Activated T-cell treated with anti-CD3 and anti-CD28 coated beads for 48 hours (primary cell): ENCODE data around the gene ADGRG3.

Experiments used
- DNase-seq: peaks from one replicate; pipeline ENCODE4 v3.0.0-alpha.2; 2020; ENCODE audit warnings: low read depth

ADGRG3 gene

GRCh38 chr16:57646388-57647039 lies 21.6 kb upstream of the ADGRG3 start:
- no peak for DNase-seq

- DNase-seq = no peak
These were observed 20.8 kb upstream of the ADGRG3 start for GRCh38 chr16:57647136-57647875.

GRCh38 chr16:57648125-57648524 lies 20.0 kb upstream of the ADGRG3 start:
- no peak for DNase-seq

- DNase-seq = peak; percentile 84
These were observed 19.3 kb upstream of the ADGRG3 start for GRCh38 chr16:57648581-57649442.

- no peak for DNase-seq
These were observed 18.7 kb upstream of the ADGRG3 start for GRCh38 chr16:57649443-57649751.

GRCh38 chr16:57649846-57650245 lies 18.3 kb upstream of the ADGRG3 start:
- no peak for DNase-seq

- no peak for DNase-seq
These were observed 16.5 kb upstream of the ADGRG3 start for GRCh38 chr16:57651344-57652333.

- no peak for DNase-seq
These were observed 15.2 kb upstream of the ADGRG3 start for GRCh38 chr16:57652695-57653471.

- DNase-seq = no peak
These were observed 14.2 kb upstream of the ADGRG3 start for GRCh38 chr16:57653936-57654335.

- DNase-seq = no peak
These were observed 11.7 kb upstream of the ADGRG3 start for GRCh38 chr16:57656342-57656955.

GRCh38 chr16:57657228-57657627 lies 10.9 kb upstream of the ADGRG3 start:
- no peak for DNase-seq

- no peak for DNase-seq
These were observed 9.8 kb upstream of the ADGRG3 start for GRCh38 chr16:57658130-57658877.

- DNase-seq = no peak
These were observed 9.0 kb upstream of the ADGRG3 start for GRCh38 chr16:57658878-57659674.

- DNase-seq = no peak
These were observed 7.2 kb upstream of the ADGRG3 start for GRCh38 chr16:57660715-57661463.

- DNase-seq = no peak
These were observed 6.6 kb upstream of the ADGRG3 start for GRCh38 chr16:57661510-57661909.

- DNase-seq = no peak
These were observed 5.9 kb upstream of the ADGRG3 start for GRCh38 chr16:57661936-57662906.

GRCh38 chr16:57663436-57663835 lies 4.7 kb upstream of the ADGRG3 start:
- DNase-seq = no peak
